ENCODE results near the gene PCDHGA1.
"Not testable (repeated sequence)": the region's sequence is repeated elsewhere in the genome, so short reads cannot be mapped to it uniquely, and the experiment has no call there.

GRCh38 chr5:141397756-141398551, 67.6 kb downstream of the PCDHGA1 start, which contains the start of gene PCDHGB5:
- not testable (repeated sequence) for TF ChIP-seq CTCF (IDR thresholded peaks at IDR 0.05; ENCODE audit: poor library complexity, severe bottlenecking); REST (IDR thresholded peaks at IDR 0.05; ENCODE audit: borderline replicate concordance); POLR2AphosphoS5 (IDR thresholded peaks at IDR 0.05); EZH2 (IDR thresholded peaks at IDR 0.05; ENCODE audit: borderline replicate concordance, insufficient read depth, low read length, poor library complexity, severe bottlenecking); RAD21 (conservative IDR thresholded peaks at IDR 0.05); EP300 (conservative IDR thresholded peaks at IDR 0.05; ENCODE audit: poor library complexity, severe bottlenecking); SMC3 (conservative IDR thresholded peaks at IDR 0.05; ENCODE audit: poor library complexity)
